Measurements from ENCODE around the gene ARID5B. TPM values are rescaled to one million over a fixed set of nuclear protein-coding genes. Genes with fewer than 3 reads are reported as not detected.

Gene ARID5B
- total and polyA plus RNA-seq, 2 of the 4 experiments (the other 2 are of a cell fraction), result 41.0 to 125 TPM

DNA sequence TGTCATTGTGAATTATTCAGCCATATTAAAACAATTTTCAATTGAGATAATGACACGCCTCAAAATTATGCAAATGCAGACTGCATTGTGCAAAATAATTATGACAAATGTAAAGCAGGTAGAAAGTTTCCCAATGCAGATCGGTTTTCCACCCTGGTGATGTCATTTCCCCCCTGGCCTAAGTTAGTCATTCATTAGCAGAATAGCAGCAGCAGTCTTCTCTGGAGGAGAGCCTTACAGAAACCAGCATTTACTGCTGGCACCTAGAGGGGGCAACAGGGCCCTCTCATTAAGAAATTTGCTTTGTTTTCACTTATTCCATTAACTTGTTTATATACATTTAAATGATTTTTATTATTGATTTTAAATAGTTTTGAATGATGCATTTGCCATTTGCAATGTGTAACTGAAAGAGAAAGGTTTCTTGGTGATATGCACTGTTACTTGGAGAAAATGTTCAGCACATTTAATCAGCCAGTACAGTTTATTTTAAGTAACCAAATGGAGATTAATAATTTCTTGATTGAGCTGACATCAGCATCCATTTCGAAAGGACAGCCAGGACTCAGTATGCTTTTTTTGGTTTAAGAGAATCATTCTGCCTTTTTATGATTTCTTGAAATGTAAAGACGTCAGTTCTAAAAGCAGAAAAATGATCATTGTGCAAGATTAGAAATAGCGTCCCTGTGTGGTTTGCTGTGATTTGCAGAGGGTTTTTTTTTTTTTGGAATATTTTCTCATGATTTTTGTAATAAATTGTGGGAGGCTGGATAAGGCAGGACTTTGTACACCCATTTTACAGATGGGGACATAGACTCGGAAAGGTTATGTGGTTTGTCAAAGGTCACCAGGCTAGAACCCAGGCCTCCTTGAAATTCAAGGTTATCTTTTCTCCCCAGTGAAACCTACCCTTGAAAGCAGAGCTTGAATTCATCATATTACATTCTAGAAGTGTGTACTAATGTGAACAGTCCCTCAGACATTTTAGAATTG lies 3.5 kb downstream of the ARID5B start:
- no peak overlapping the region for H4K91ac ChIP-seq (ENCODE audit: insufficient read depth, low read depth, low read length)
- peak overlapping the region; percentile 18; the same call in 1 of the 2 replicates for H3K14ac ChIP-seq (replicated peaks; ENCODE audit: low read depth, low read length)
- H3K27me3 ChIP-seq (ENCODE audit: control insufficient read depth, insufficient read depth, low read length), result no peaks in the 10 kb centered on the region
- no peaks in the 10 kb centered on the region for H3K9me3 ChIP-seq (ENCODE audit: control insufficient read depth, insufficient read depth, low read length)
- H2BK15ac ChIP-seq (ENCODE audit: low read depth, low read length), result no peak overlapping the region
- H3K4me3 ChIP-seq (ENCODE audit: insufficient read depth, low read depth, low read length), result peak overlapping the region; percentile 60
- H3K9me1 ChIP-seq (ENCODE audit: insufficient read depth, low read length), result peaks cover 4% of the 10 kb centered on the region; the same call in 1 of the 2 replicates
- H3K79me1 ChIP-seq (ENCODE audit: low read depth in 1 of 2, low read length in 2 of 2), result peaks cover 7 to 46% of the 10 kb centered on the region in 2 experiments; a peak in 3 of 4 replicates
- H2AK9ac ChIP-seq (replicated peaks; ENCODE audit: low read depth, low read length, poor library complexity), result no peak overlapping the region
- H2BK20ac ChIP-seq (ENCODE audit: low read depth, low read length), result no peak overlapping the region
- peak overlapping the region; percentile 51; the same call in 1 of the 2 replicates for H3K27ac ChIP-seq (ENCODE audit: insufficient read depth, low read length)
- ATAC-seq (ENCODE audit: low read depth) (peak; percentile 10; the same call in 1 of the 2 replicates), DNase-seq (peak; percentile 80)
- H2BK120ac ChIP-seq (ENCODE audit: low read depth, low read length), result no peak overlapping the region
- CTCF ChIA-PET, result interaction anchor here (0.6 to 2.3 kb wide), 5 partner anchors 8 to 611 kb away, joined by 3 to 6 read pairs (median 3); no protein-coding TSS in a partner anchor
- in situ Hi-C loops (cut with MboI; ENCODE audit: low sequenced_read_pairs), result loop anchor here (5.0 to 10.0 kb wide), 2 partner anchors 147 to 330 kb away; no protein-coding TSS in a partner anchor
- peaks cover 33% of the 10 kb centered on the region; the same call in 1 of the 2 replicates for H4K20me1 ChIP-seq (ENCODE audit: insufficient read depth, low read length)
- H4K8ac ChIP-seq (ENCODE audit: low read depth in 2 of 2, low read length in 2 of 2), result no peak overlapping the region; a peak in 2 of 4 replicates
- WGBS, 2 experiments (ENCODE audit: extremely low coverage in 2 of 2, insufficient read length in 1 of 2), result 62% methylated on average over 2 of the region's 6 CpGs; no CpG with 5 or more reads in 1 of the 2 experiments
- dilution Hi-C loops (cut with HindIII; ENCODE audit: low sequenced_read_pairs, unreplicated experiment), result no loop called here
- H3K23ac ChIP-seq (ENCODE audit: low read depth, low read length), result no peak overlapping the region
- H4K5ac ChIP-seq (ENCODE audit: low read depth, low read length), result peak overlapping the region; percentile 51; the same call in 1 of the 2 replicates
- POLR2A ChIA-PET (ENCODE audit: unreplicated experiment), result interaction anchor here (0.5 to 1.0 kb wide), 3 partner anchors 146 to 412 kb away, joined by 3 to 6 read pairs (median 5); no protein-coding TSS in a partner anchor
- H2BK5ac ChIP-seq (ENCODE audit: low read depth, low read length, poor library complexity, severe bottlenecking), result peak overlapping the region; percentile 62
- H3K18ac ChIP-seq (ENCODE audit: low read depth, low read length), result peak overlapping the region; percentile 38; the same call in 1 of the 2 replicates
- H3K4me2 ChIP-seq (ENCODE audit: low read depth, low read length), result peak overlapping the region; percentile 92
- intact Hi-C loops (cut with micrococcal nuclease), result loop anchor here (5.0 to 10.0 kb wide), 8 partner anchors 113 to 1088 kb away; partner anchors contain the start of gene TMEM26
- H3K9ac ChIP-seq (ENCODE audit: low read depth, low read length), result peak overlapping the region; percentile 83
- no peak overlapping the region for H2AFZ ChIP-seq (replicated peaks; ENCODE audit: low read length, poor library complexity)
- no TSS peak for BruUV-seq (replicated peaks)
- H3K4me1 ChIP-seq (ENCODE audit: control insufficient read depth, insufficient read depth, low read length), result peaks cover 6% of the 10 kb centered on the region; the same call in 1 of the 2 replicates
- peak overlapping the region; percentile 38; the same call in 1 of the 2 replicates for H2AK5ac ChIP-seq (ENCODE audit: low read depth, low read length)
- H3K36me3 ChIP-seq (ENCODE audit: control insufficient read depth, insufficient read depth, low read length), result peaks cover 10% of the 10 kb centered on the region
- TF ChIP-seq, protein P1, sequence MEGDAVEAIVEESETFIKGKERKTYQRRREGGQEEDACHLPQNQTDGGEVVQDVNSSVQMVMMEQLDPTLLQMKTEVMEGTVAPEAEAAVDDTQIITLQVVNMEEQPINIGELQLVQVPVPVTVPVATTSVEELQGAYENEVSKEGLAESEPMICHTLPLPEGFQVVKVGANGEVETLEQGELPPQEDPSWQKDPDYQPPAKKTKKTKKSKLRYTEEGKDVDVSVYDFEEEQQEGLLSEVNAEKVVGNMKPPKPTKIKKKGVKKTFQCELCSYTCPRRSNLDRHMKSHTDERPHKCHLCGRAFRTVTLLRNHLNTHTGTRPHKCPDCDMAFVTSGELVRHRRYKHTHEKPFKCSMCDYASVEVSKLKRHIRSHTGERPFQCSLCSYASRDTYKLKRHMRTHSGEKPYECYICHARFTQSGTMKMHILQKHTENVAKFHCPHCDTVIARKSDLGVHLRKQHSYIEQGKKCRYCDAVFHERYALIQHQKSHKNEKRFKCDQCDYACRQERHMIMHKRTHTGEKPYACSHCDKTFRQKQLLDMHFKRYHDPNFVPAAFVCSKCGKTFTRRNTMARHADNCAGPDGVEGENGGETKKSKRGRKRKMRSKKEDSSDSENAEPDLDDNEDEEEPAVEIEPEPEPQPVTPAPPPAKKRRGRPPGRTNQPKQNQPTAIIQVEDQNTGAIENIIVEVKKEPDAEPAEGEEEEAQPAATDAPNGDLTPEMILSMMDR (conservative IDR thresholded peaks at IDR 0.05; ENCODE audit: low read depth, low read length), result peak; percentile 43
- TF ChIP-seq RAD21 (IDR thresholded peaks at IDR 0.05; ENCODE audit: low read length), result peak; percentile 47
- TF ChIP-seq MXI1 (IDR thresholded peaks at IDR 0.05; ENCODE audit: borderline replicate concordance, low read depth, low read length), result no peak
- peak; percentile 86 for TF ChIP-seq CEBPB (IDR thresholded peaks at IDR 0.05; ENCODE audit: low read depth, low read length)
- TF ChIP-seq MAFK (IDR thresholded peaks at IDR 0.05; ENCODE audit: low read depth, low read length), result peak; percentile 45
- 0 out of 2 replicates have a peak, but pooled peaks have one; percentile 18 for TF ChIP-seq FOS (IDR thresholded peaks at IDR 0.05; ENCODE audit: low read depth, low read length)
- no peak for TF ChIP-seq USF2 (IDR thresholded peaks at IDR 0.05; ENCODE audit: low read depth, low read length)
- peak; percentile 25; the same call in 1 of the 2 replicates for TF ChIP-seq SMC3 (IDR thresholded peaks at IDR 0.05; ENCODE audit: low read depth, low read length)
- H3K4ac ChIP-seq (ENCODE audit: low read depth, low read length), result no peak overlapping the region
- H3K56ac ChIP-seq (ENCODE audit: extremely low read depth, insufficient read depth, low read length), result no peak overlapping the region
